OCI-LY3 (cell line): ENCODE data around the gene EML4.

Source experiments
- CTCF ChIP-seq: fragments of 200-600, 300-600 bp; sonication (generic); IDR thresholded peaks from 2 replicates; pipeline ENCODE4 v1.5.1; 2014; ENCODE audit warnings: antibody characterized with exemption, low read length, low read depth
- EZH2phosphoT487 ChIP-seq: fragments of 200-600 bp; shearing (Covaris generic); IDR thresholded peaks from 2 replicates; pipeline ENCODE4 v1.6.1; 2018; ENCODE audit warnings: antibody characterized with exemption, mixed run types, low read depth

DNA sequence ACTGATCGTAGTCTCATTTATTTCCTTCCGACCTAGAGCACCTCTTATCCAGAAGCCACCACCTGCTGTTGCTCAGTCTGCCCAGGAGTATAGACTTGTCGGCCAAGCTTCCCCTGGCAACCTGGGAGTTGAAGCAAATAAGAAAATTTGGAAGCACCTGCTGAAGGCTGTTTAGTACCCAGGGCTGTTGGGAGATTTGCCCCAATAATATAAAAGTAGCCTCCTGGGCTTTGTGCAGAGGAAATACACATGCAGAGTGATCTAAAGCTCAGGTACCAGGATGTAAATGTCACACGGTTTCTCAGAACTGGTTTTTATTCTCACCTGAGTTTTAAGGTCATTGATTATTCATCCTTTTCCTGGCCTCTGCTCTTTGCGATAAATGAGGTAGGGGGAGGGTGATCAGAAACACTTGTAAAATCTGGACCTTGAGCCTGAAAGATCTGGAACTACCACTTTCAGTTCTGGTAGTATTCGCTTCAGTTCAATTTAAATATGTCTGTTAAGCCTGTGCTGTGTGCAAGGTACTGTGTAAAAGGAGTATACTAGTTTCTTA, 192.7 kb downstream of the EML4 start:
- TF ChIP-seq CTCF (no peak; the same call in 1 of the 2 replicates), EZH2phosphoT487 (no peak)
